GM12878 (cell line): ENCODE measurements around the gene BTG2. TPM values are rescaled to one million over a fixed set of nuclear protein-coding genes. Genes with fewer than 3 reads are reported as not detected.

Source experiments
- ATAC-seq: fragments of 200-7000 bp; cut with Tn5 transposase; 3 replicates; pipeline ENCODE4 v1.9.1; 2020; ENCODE audit warnings: mild to moderate bottlenecking, moderate library complexity
- BruUV-seq: library from RNA; stranded (reverse); fragments of 400-500 nt; replicated peaks from 2 replicates; lab custom pipeline; 2021; lab: Mats Ljungman, UMichigan
- CTCF ChIA-PET: fragments of 300-600 bp; sonication (Branson Sonifier 250); formaldehyde crosslinking; extraction: SDS; loops from one replicate; lab custom pipeline; 2021; ENCODE audit warnings: inconsistent platforms; lab: Yijun Ruan, JAX
- POLR2A ChIA-PET: fragments of 350-600 bp; formaldehyde crosslinking; extraction: SDS; loops from one replicate; lab custom pipeline; 2021; ENCODE audit warnings: inconsistent platforms; lab: Charles Lee
- RAD21 ChIA-PET: fragments of 300-600 bp; sonication (Branson Sonifier 250); formaldehyde crosslinking; loops from one replicate; lab custom pipeline; 2023; ENCODE audit warnings: antibody characterized with exemption; ENCODE audit not compliant: unreplicated experiment; lab: Charles Lee
- SMC1A ChIA-PET: fragments of 300-600 bp; sonication (Branson Sonifier 250); formaldehyde crosslinking; loops from one replicate; lab custom pipeline; 2023; ENCODE audit not compliant: unreplicated experiment, uncharacterized antibody; lab: Charles Lee
- DNase-seq: peaks from one replicate; pipeline ENCODE4 v3.0.0-alpha.2; 2011; ENCODE audit warnings: low read depth, low spot score
- FAIRE-seq: peaks from 3 replicates; lab custom pipeline; 2011; peaks lifted over from hg19 to GRCh38; lab: Jason Lieb, UNC
- H2AFZ ChIP-seq: 2 replicates; pipeline ENCODE4 v1.6.0; 2011; ENCODE audit warnings: low read depth, low read length, control low read depth; ENCODE audit not compliant: control insufficient read depth
- H3K27ac ChIP-seq: 2 replicates; pipeline ENCODE4 v1.5.1; 2011; ENCODE audit warnings: control low read depth; ENCODE audit not compliant: control insufficient read depth, insufficient read depth
- H3K27me3 ChIP-seq, 2 experiments: replicated peaks in 1 of 2; 2 replicates each; pipeline versions ENCODE4 v1.6.0 to v1.6.1; 2011; ENCODE audit warnings: low read length in 1 of 2; ENCODE audit not compliant: control insufficient read depth in 2 of 2, insufficient read depth in 2 of 2
- H3K36me3 ChIP-seq, 2 experiments: 2 replicates each; pipeline ENCODE4 v1.5.1; 2011; ENCODE audit warnings: low read length in 1 of 2; ENCODE audit not compliant: control insufficient read depth in 2 of 2, insufficient read depth in 2 of 2
- H3K4me1 ChIP-seq: 2 replicates; pipeline ENCODE4 v1.6.1; 2011; ENCODE audit warnings: mild to moderate bottlenecking, low read length, moderate library complexity, mixed read lengths; ENCODE audit not compliant: control insufficient read depth, insufficient read depth
- H3K4me2 ChIP-seq: 2 replicates; pipeline ENCODE4 v1.6.0; 2011; ENCODE audit warnings: control low read depth; ENCODE audit not compliant: control insufficient read depth, insufficient read depth
- H3K4me3 ChIP-seq: fragments of 200-600 bp; sonication (generic); 2 replicates; pipeline ENCODE4 v1.5.1; 2016
- H3K79me2 ChIP-seq: 2 replicates; pipeline ENCODE4 v1.6.0; 2011; ENCODE audit warnings: low read length; ENCODE audit not compliant: control insufficient read depth, insufficient read depth
- H3K9ac ChIP-seq: 2 replicates; pipeline ENCODE4 v1.8.0; 2011; ENCODE audit warnings: low read length, control low read depth, mixed read lengths; ENCODE audit not compliant: control insufficient read depth, insufficient read depth
- H3K9me3 ChIP-seq: replicated peaks from 3 replicates; pipeline ENCODE4 v1.5.1; 2011; ENCODE audit warnings: mild to moderate bottlenecking, low read length; ENCODE audit not compliant: control insufficient read depth, insufficient read depth
- H4K20me1 ChIP-seq: 2 replicates; pipeline ENCODE4 v1.6.0; 2011; ENCODE audit not compliant: control insufficient read depth, insufficient read depth
- BCL11A ChIP-seq: IDR thresholded peaks from 2 replicates; pipeline ENCODE4 v1.6.1; 2011; ENCODE audit warnings: low read depth, low read length
- BHLHE40 ChIP-seq, 2 experiments: fragments of 450-650 bp in 1 of 2; IDR thresholded peaks; 2 replicates each; pipeline ENCODE4 v1.6.1; 2011 to 2017; ENCODE audit warnings: low read depth in 2 of 2, borderline replicate concordance in 1 of 2, improper control_type of control experiment in 1 of 2, low read length in 1 of 2, mild to moderate bottlenecking in 1 of 2
- CREM ChIP-seq: IDR thresholded peaks from 2 replicates; pipeline ENCODE4 v1.6.1; 2014; ENCODE audit warnings: antibody characterized with exemption, low read depth
- EZH2 ChIP-seq: IDR thresholded peaks from 2 replicates; pipeline ENCODE4 v1.6.1; 2012; ENCODE audit warnings: low read depth, mild to moderate bottlenecking, control low read depth, inconsistent platforms, low read length, borderline replicate concordance; ENCODE audit not compliant: control insufficient read depth
- GABPA ChIP-seq: IDR thresholded peaks from 2 replicates; pipeline ENCODE4 v1.6.1; 2014; ENCODE audit warnings: antibody characterized with exemption, low read depth, mild to moderate bottlenecking, inconsistent platforms
- MLLT1 ChIP-seq: fragments of 450-650 bp; IDR thresholded peaks from 2 replicates; pipeline ENCODE4 v1.6.1; 2016; ENCODE audit warnings: mild to moderate bottlenecking
- MYC ChIP-seq: IDR thresholded peaks from 2 replicates; pipeline ENCODE4 v1.6.1; 2011; ENCODE audit warnings: mild to moderate bottlenecking, low read length, moderate library complexity, inconsistent platforms; ENCODE audit not compliant: insufficient read depth, insufficient replicate concordance, insufficient read length, severe bottlenecking
- NFXL1 ChIP-seq: fragments of 450-650 bp; IDR thresholded peaks from 2 replicates; pipeline ENCODE4 v1.6.1; 2017; ENCODE audit warnings: antibody characterized with exemption, mild to moderate bottlenecking, borderline replicate concordance
- NR2F1 ChIP-seq: fragments of 450-650 bp; conservative IDR thresholded peaks from 2 replicates; pipeline ENCODE4 v1.6.1; 2017; ENCODE audit warnings: mild to moderate bottlenecking
- NRF1 ChIP-seq: conservative IDR thresholded peaks from 2 replicates; pipeline ENCODE4 v1.6.1; 2011; ENCODE audit warnings: mild to moderate bottlenecking, low read depth, low read length, improper control_type of control experiment
- POLR2AphosphoS2 ChIP-seq: IDR thresholded peaks from 2 replicates; pipeline ENCODE4 v1.6.1; 2011; ENCODE audit warnings: low read depth, mild to moderate bottlenecking, low read length, improper control_type of control experiment, moderate library complexity
- POU2F2 ChIP-seq: IDR thresholded peaks from 3 replicates; pipeline ENCODE4 v1.6.1; 2011; ENCODE audit warnings: low read depth, mild to moderate bottlenecking, low read length, borderline replicate concordance
- SMC3 ChIP-seq: IDR thresholded peaks from 2 replicates; pipeline ENCODE4 v1.6.1; 2011; ENCODE audit warnings: low read length, improper control_type of control experiment, borderline replicate concordance
- TARDBP ChIP-seq: IDR thresholded peaks from 2 replicates; pipeline ENCODE4 v1.6.1; 2016; ENCODE audit warnings: borderline replicate concordance
- TBL1XR1 ChIP-seq: IDR thresholded peaks from 2 replicates; pipeline ENCODE4 v1.6.1; 2012; ENCODE audit warnings: low read depth, low read length, improper control_type of control experiment
- TCF3 ChIP-seq: IDR thresholded peaks from 2 replicates; pipeline ENCODE4 v1.6.1; 2012; ENCODE audit warnings: low read depth, mild to moderate bottlenecking, low read length, borderline replicate concordance; ENCODE audit not compliant: insufficient read depth
- WRNIP1 ChIP-seq: IDR thresholded peaks from 2 replicates; pipeline ENCODE4 v1.6.1; 2011; ENCODE audit warnings: low read depth, low read length, improper control_type of control experiment, borderline replicate concordance
- YY1 ChIP-seq: IDR thresholded peaks from 2 replicates; pipeline ENCODE4 v1.6.1; 2011; ENCODE audit warnings: low read depth, mild to moderate bottlenecking, low read length
- WGBS: methylation state at CpG from one replicate; pipeline ENCODE4 v1.1.6; 2016; ENCODE audit warnings: low lambda C conversion rate; ENCODE audit not compliant: insufficient replicate concordance, insufficient coverage; ENCODE audit errors: missing lambda C conversion rate; 5-methylcytosine and 5-hydroxymethylcytosine counted together
- in situ Hi-C: fragments of 300-500 bp; cut with MboI; formaldehyde crosslinking; loops from 9 replicates; pipeline ENCODE4 v1.14.3; 2018; ENCODE audit warnings: mixed read lengths
- intact Hi-C: fragments of 100-400 bp; cut with micrococcal nuclease; formaldehyde crosslinking; loops from one replicate; pipeline ENCODE4 v1.14.2; 2022; ENCODE audit not compliant: unreplicated experiment
- polyA plus RNA-seq, 11 experiments: library from polyadenylated mRNA; depleted of rRNA in 4 of 11; unstranded in 6 of 11; stranded (reverse) in 5 of 11; fragments of >200 nt; fragmentation: Nextera tagmentation in 4 of 11; fragmentation: Illumina TruSeq in 1 of 11; extraction: Ambion mirVana in 4 of 11; extraction: Trizol in 1 of 11; gene quantifications; 1 replicate in 1 of 11; 2 replicates in 10 of 11; pipeline versions ENCODE4 v1.2.1 to v1.2.3, GENCODE V29; 2011 to 2016; ENCODE audit warnings: inconsistent platforms in 2 of 11, missing spikeins in 2 of 11, low read depth in 1 of 11
- total RNA-seq, 4 experiments: library from RNA; depleted of rRNA in 3 of 4; stranded (reverse); fragments of >200 nt in 3 of 4; fragmentation: Illumina TruSeq in 1 of 4; extraction: Trizol in 1 of 4; gene quantifications; 2 replicates each; pipeline versions ENCODE4 v1.2.1 to v1.2.3, GENCODE V29; 2013 to 2021
- TF ChIP-seq, protein P1 (sequence below): fragments of 450-650 bp; IDR thresholded peaks from 2 replicates; pipeline ENCODE4 v1.6.1; 2017; ENCODE audit warnings: low read depth, mild to moderate bottlenecking, moderate library complexity

BTG2 gene
- total and polyA plus RNA-seq, 10 of the 15 experiments (the other 5 are each of a cell fraction or from before 2014, with no cell fraction given): 23.3 to 160 (median 98.1) TPM

DNA sequence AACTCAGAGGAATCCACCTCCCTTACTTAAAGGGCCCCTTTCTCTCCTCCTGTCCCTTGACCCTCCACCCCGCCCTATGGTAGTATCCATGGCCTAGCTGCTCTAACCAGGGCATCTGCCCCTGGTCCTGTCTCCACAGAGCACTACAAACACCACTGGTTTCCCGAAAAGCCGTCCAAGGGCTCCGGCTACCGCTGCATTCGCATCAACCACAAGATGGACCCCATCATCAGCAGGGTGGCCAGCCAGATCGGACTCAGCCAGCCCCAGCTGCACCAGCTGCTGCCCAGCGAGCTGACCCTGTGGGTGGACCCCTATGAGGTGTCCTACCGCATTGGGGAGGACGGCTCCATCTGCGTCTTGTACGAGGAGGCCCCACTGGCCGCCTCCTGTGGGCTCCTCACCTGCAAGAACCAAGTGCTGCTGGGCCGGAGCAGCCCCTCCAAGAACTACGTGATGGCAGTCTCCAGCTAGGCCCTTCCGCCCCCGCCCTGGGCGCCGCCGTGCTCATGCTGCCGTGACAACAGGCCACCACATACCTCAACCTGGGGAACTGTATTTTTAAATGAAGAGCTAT lies 1.7 kb downstream of the BTG2 start (continued):
- TF ChIP-seq YY1: 0 out of 2 replicates have a peak, but pooled peaks have one; percentile 7
- TF ChIP-seq MLLT1: peak; percentile 23; the same call in 1 of the 2 replicates
- no peak for TF ChIP-seq NFXL1

GRCh38 chr1:203307641-203308126 lies 2.4 kb downstream of the BTG2 start:
- H2AFZ ChIP-seq: no peak overlapping the region
- POLR2A ChIA-PET: interaction anchor here (1.0 to 10.0 kb wide), 10 partner anchors 8 to 121 kb away, joined by 3 to 393 read pairs (median 18); no protein-coding TSS in a partner anchor
- BruUV-seq: no TSS peak
- peak overlapping the region; percentile 61 for H3K27ac ChIP-seq
- CTCF ChIA-PET: interaction anchor here (0.7 to 9.4 kb wide), 16 partner anchors 9 to 180 kb away, joined by 3 to 281 read pairs (median 14); no protein-coding TSS in a partner anchor
- H3K79me2 ChIP-seq: peaks cover 62% of the 10 kb centered on the region
- no peak for ATAC-seq
- H4K20me1 ChIP-seq: peaks cover 10% of the 10 kb centered on the region
- peaks cover 4 to 12% of the 10 kb centered on the region in 2 experiments for H3K36me3 ChIP-seq
- peak overlapping the region; percentile 91 for H3K4me2 ChIP-seq
- SMC1A ChIA-PET: interaction anchor here (0.8 to 9.7 kb wide), 10 partner anchors 9 to 133 kb away, joined by 3 to 406 read pairs (median 20); no protein-coding TSS in a partner anchor
- H3K27me3 ChIP-seq: no peaks in the 10 kb centered on the region
- RAD21 ChIA-PET: interaction anchor here (0.6 to 9.7 kb wide), 12 partner anchors 8 to 1927 kb away, joined by 3 to 470 read pairs (median 8); no protein-coding TSS in a partner anchor
- in situ Hi-C loops: no loop called here
- H3K9ac ChIP-seq: peak overlapping the region; percentile 90
- peaks cover 34% of the 10 kb centered on the region for H3K4me1 ChIP-seq
- no peak for DNase-seq
- intact Hi-C loops: no loop called here
- H3K4me3 ChIP-seq: peak overlapping the region; percentile 97
- FAIRE-seq: no peak
- H3K9me3 ChIP-seq: no peaks in the 10 kb centered on the region
- WGBS: 0% methylated on average over 3 of the region's 3 CpGs
- no peak for TF ChIP-seq POU2F2
- TF ChIP-seq GABPA: no peak
- TF ChIP-seq TCF3: no peak
- TF ChIP-seq BCL11A: no peak
- no peak for TF ChIP-seq NR2F1
- no peak for TF ChIP-seq TARDBP
- TF ChIP-seq, protein P1, sequence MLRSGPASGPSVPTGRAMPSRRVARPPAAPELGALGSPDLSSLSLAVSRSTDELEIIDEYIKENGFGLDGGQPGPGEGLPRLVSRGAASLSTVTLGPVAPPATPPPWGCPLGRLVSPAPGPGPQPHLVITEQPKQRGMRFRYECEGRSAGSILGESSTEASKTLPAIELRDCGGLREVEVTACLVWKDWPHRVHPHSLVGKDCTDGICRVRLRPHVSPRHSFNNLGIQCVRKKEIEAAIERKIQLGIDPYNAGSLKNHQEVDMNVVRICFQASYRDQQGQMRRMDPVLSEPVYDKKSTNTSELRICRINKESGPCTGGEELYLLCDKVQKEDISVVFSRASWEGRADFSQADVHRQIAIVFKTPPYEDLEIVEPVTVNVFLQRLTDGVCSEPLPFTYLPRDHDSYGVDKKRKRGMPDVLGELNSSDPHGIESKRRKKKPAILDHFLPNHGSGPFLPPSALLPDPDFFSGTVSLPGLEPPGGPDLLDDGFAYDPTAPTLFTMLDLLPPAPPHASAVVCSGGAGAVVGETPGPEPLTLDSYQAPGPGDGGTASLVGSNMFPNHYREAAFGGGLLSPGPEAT: no peak
- 0 out of 2 replicates have a peak, but pooled peaks have one; percentile 28 for TF ChIP-seq POLR2AphosphoS2
- TF ChIP-seq WRNIP1: peak; percentile 19; the same call in 1 of the 2 replicates
- no peak for TF ChIP-seq MYC
- no peak for TF ChIP-seq BHLHE40 (IDR thresholded peaks at IDR 0.05; ENCODE audit: borderline replicate concordance in 1 of 2, low read depth in 2 of 2, low read length in 1 of 2)
- TF ChIP-seq TBL1XR1: no peak
- TF ChIP-seq NRF1: no peak
- TF ChIP-seq EZH2: no peak
- TF ChIP-seq SMC3: no peak
- no peak for TF ChIP-seq CREM
- TF ChIP-seq YY1: 0 out of 2 replicates have a peak, but pooled peaks have one; percentile 0
